Measurements from ENCODE around the gene TLK1. TPM values are rescaled to one million over a fixed set of nuclear protein-coding genes. Genes with fewer than 3 reads are reported as not detected.

Gene TLK1
- total RNA-seq, 1 experiment from 2014 or later = 10.1 TPM

GRCh38 chr2:171176516-171176915, 15.8 kb upstream of the TLK1 start:
- H3K36me3 ChIP-seq (ENCODE audit: low read depth, low read length) = no peaks in the 10 kb centered on the region
- no peaks in the 10 kb centered on the region for H3K27me3 ChIP-seq (ENCODE audit: low read length)
- ATAC-seq (no peak), DNase-seq (no peak)
- no peaks in the 10 kb centered on the region for H3K9me2 ChIP-seq (replicated peaks; ENCODE audit: low read length)
- intact Hi-C loops (cut with micrococcal nuclease) = no loop called here
- H3K9me3 ChIP-seq (ENCODE audit: low read length) = no peaks in the 10 kb centered on the region
- TF ChIP-seq EZH2 (IDR thresholded peaks at IDR 0.05; ENCODE audit: low read length, unreplicated experiment) (no peak), EZH2phosphoT487 (IDR thresholded peaks at IDR 0.05; ENCODE audit: borderline replicate concordance, low read length) (no peak), CTCF (conservative IDR thresholded peaks at IDR 0.05; ENCODE audit: low read depth, low read length) (no peak)
- no peak overlapping the region for H3K4me2 ChIP-seq (ENCODE audit: low read length)
- POLR2A ChIA-PET (ENCODE audit: unreplicated experiment) = no interaction called here
- no peak overlapping the region for H3K4me3 ChIP-seq (ENCODE audit: low read length)
- no TSS peak for BruUV-seq (replicated peaks)
- H3F3A ChIP-seq (ENCODE audit: low read length, unreplicated experiment) = no peaks in the 10 kb centered on the region
- CTCF ChIA-PET = no interaction called here
- no peaks in the 10 kb centered on the region for H3K79me2 ChIP-seq (ENCODE audit: low read length)
- H4K20me1 ChIP-seq (ENCODE audit: low read length) = no peaks in the 10 kb centered on the region
- no peak overlapping the region for H3K27ac ChIP-seq (ENCODE audit: low read length)
- no peak overlapping the region for H3K9ac ChIP-seq (ENCODE audit: low read length)
- H2AFZ ChIP-seq (ENCODE audit: low read length) = no peak overlapping the region
- peaks cover 13% of the 10 kb centered on the region for H3K4me1 ChIP-seq (ENCODE audit: insufficient read depth, low read length)

- TF ChIP-seq EZH2 (IDR thresholded peaks at IDR 0.05; ENCODE audit: low read length, unreplicated experiment) (no peak), CTCF (conservative IDR thresholded peaks at IDR 0.05; ENCODE audit: low read depth, low read length) (no peak), EZH2phosphoT487 (IDR thresholded peaks at IDR 0.05; ENCODE audit: borderline replicate concordance, low read length) (no peak)
- Histone ChIP-seq H3K4me3 (ENCODE audit: low read length) (no peak overlapping the region), H3K9ac (ENCODE audit: low read length) (no peak overlapping the region), H4K20me1 (ENCODE audit: low read length) (no peaks in the 10 kb centered on the region), H3K4me1 (ENCODE audit: insufficient read depth, low read length) (peaks cover 13% of the 10 kb centered on the region), H3K36me3 (ENCODE audit: low read depth, low read length) (no peaks in the 10 kb centered on the region), H3K27me3 (ENCODE audit: low read length) (no peaks in the 10 kb centered on the region), H3K27ac (ENCODE audit: low read length) (no peak overlapping the region), H2AFZ (ENCODE audit: low read length) (no peak overlapping the region), H3K79me2 (ENCODE audit: low read length) (no peaks in the 10 kb centered on the region), H3K9me3 (ENCODE audit: low read length) (no peaks in the 10 kb centered on the region), H3K9me2 (replicated peaks; ENCODE audit: low read length) (no peaks in the 10 kb centered on the region), H3F3A (ENCODE audit: low read length, unreplicated experiment) (no peaks in the 10 kb centered on the region), H3K4me2 (ENCODE audit: low read length) (peak overlapping the region; percentile 4; the same call in 1 of the 2 replicates)
- ATAC-seq (peak; percentile 63; the same call in 1 of the 2 replicates), DNase-seq (peak; percentile 79)
- intact Hi-C loops (cut with micrococcal nuclease) = no loop called here
- BruUV-seq (replicated peaks) = no TSS peak
- ChIA-PET CTCF (no interaction called here), POLR2A (ENCODE audit: unreplicated experiment) (interaction anchor here (0.5 kb wide), 1 partner anchor 237 kb away, joined by 3 read pairs; no protein-coding TSS in a partner anchor)
These were observed 13.4 kb upstream of the TLK1 start for GRCh38 chr2:171174075-171174474.

- ChIA-PET POLR2A (ENCODE audit: unreplicated experiment) (interaction anchor here (0.6 kb wide), 1 partner anchor 10 kb away, joined by 3 read pairs; no protein-coding TSS in a partner anchor), CTCF (no interaction called here)
- Histone ChIP-seq H3K36me3 (ENCODE audit: low read depth, low read length) (no peaks in the 10 kb centered on the region), H2AFZ (ENCODE audit: low read length) (no peak overlapping the region), H4K20me1 (ENCODE audit: low read length) (no peaks in the 10 kb centered on the region), H3K4me2 (ENCODE audit: low read length) (no peak overlapping the region), H3K79me2 (ENCODE audit: low read length) (no peaks in the 10 kb centered on the region), H3F3A (ENCODE audit: low read length, unreplicated experiment) (no peaks in the 10 kb centered on the region), H3K9ac (ENCODE audit: low read length) (no peak overlapping the region), H3K9me3 (ENCODE audit: low read length) (no peaks in the 10 kb centered on the region), H3K9me2 (replicated peaks; ENCODE audit: low read length) (no peaks in the 10 kb centered on the region), H3K4me3 (ENCODE audit: low read length) (no peak overlapping the region), H3K4me1 (ENCODE audit: insufficient read depth, low read length) (peaks cover 13% of the 10 kb centered on the region), H3K27me3 (ENCODE audit: low read length) (no peaks in the 10 kb centered on the region), H3K27ac (ENCODE audit: low read length) (no peak overlapping the region)
- no TSS peak for BruUV-seq (replicated peaks)
- ATAC-seq = no peak
- no peak for TF ChIP-seq EZH2 (IDR thresholded peaks at IDR 0.05; ENCODE audit: low read length, unreplicated experiment)
- TF ChIP-seq EZH2phosphoT487 (IDR thresholded peaks at IDR 0.05; ENCODE audit: borderline replicate concordance, low read length) = no peak
- TF ChIP-seq CTCF (conservative IDR thresholded peaks at IDR 0.05; ENCODE audit: low read depth, low read length) = no peak
- intact Hi-C loops (cut with micrococcal nuclease) = no loop called here
- DNase-seq = no peak
These were observed 12.4 kb upstream of the TLK1 start for GRCh38 chr2:171173087-171173486.
